ENCODE data around the gene FOXL3. TPM values are rescaled to one million over a fixed set of nuclear protein-coding genes. Genes with fewer than 3 reads are reported as not detected.

Gene FOXL3
- total and polyA plus RNA-seq, 7 donors: not detected

DNA sequence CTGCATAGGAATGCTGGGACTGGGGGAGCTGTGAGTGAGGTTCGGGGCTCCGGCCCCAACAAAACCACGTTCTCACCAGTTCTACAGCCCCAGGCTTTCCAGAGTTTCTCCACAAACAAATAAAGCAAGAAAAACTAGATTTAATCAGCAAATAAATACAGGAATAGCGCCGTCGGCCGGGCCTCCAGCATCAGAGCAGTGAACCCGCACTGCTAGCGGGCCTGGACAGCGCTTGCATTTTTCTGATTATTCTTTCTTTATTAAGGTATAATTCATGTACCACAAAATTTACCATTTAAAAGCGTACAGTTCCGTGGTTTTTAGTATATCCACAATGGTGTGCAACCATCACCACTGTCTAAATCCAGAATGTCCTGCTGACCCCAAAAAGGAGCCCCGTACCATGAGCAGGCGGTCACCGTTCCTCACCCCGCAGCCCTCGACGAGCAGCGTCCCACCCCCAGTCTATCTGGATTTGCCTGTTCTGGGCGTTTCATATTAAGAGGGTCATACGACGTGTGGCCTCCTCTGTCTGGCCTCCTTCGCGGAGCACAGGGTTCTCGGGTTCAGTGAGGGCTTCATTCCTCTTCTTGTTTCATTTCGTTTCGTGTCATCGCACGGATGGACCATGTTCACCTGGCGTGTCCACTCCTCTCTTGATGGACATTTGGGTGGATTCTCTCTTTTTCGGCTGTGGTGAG lies 35.5 kb upstream of the FOXL3 start:
- intact Hi-C loops (cut with DNase I): no loop called here
- Histone ChIP-seq H3K9me3 (no peaks in the 10 kb centered on the region), H3K27ac (no peak overlapping the region), H3K4me3 (no peak overlapping the region), H3K36me3 (ENCODE audit: insufficient read depth in 1 of 2, low read depth in 1 of 2) (peaks cover 2 to 78% of the 10 kb centered on the region in 2 donors), H3K27me3 (ENCODE audit: insufficient read depth in 3 of 3, low read length in 2 of 3) (no peaks in the 10 kb centered on the region), H3K4me1 (peaks cover 7% of the 10 kb centered on the region)
- ATAC-seq (no peak), DNase-seq (peak; percentile 5 to 40)
- 94 to 99% (median 95%) methylated on average over 31 of the region's 31 CpGs for WGBS, 3 donors
- TF ChIP-seq, protein P1, sequence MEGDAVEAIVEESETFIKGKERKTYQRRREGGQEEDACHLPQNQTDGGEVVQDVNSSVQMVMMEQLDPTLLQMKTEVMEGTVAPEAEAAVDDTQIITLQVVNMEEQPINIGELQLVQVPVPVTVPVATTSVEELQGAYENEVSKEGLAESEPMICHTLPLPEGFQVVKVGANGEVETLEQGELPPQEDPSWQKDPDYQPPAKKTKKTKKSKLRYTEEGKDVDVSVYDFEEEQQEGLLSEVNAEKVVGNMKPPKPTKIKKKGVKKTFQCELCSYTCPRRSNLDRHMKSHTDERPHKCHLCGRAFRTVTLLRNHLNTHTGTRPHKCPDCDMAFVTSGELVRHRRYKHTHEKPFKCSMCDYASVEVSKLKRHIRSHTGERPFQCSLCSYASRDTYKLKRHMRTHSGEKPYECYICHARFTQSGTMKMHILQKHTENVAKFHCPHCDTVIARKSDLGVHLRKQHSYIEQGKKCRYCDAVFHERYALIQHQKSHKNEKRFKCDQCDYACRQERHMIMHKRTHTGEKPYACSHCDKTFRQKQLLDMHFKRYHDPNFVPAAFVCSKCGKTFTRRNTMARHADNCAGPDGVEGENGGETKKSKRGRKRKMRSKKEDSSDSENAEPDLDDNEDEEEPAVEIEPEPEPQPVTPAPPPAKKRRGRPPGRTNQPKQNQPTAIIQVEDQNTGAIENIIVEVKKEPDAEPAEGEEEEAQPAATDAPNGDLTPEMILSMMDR (IDR thresholded peaks at IDR 0.05): no peak

GRCh38 chr7:255038-255435 lies 34.9 kb upstream of the FOXL3 start:
- 91 to 95% (median 94%) methylated on average over 19 of the region's 19 CpGs for WGBS, 3 donors
- no peak for ATAC-seq

GRCh38 chr7:255721-256361 lies 34.1 kb upstream of the FOXL3 start:
- Histone ChIP-seq H3K4me1 (peaks cover 7% of the 10 kb centered on the region), H3K36me3 (ENCODE audit: insufficient read depth in 1 of 2, low read depth in 1 of 2) (peaks cover 2 to 78% of the 10 kb centered on the region in 2 donors), H3K9me3 (no peaks in the 10 kb centered on the region), H3K4me3 (no peak overlapping the region), H3K27me3 (ENCODE audit: insufficient read depth in 3 of 3, low read length in 2 of 3) (no peaks in the 10 kb centered on the region), H3K27ac (no peak overlapping the region)
- TF ChIP-seq, protein P1 (IDR thresholded peaks at IDR 0.05): no peak
- ATAC-seq (no peak), DNase-seq (peak; percentile 14 to 52)
- 92 to 96% (median 96%) methylated on average over 40 to 44 of the region's 44 CpGs for WGBS, 3 donors
- intact Hi-C loops (cut with DNase I): no loop called here

More at GRCh38 chr7:255038-255435, 34.9 kb upstream of the FOXL3 start:
- no peaks in the 10 kb centered on the region for H3K27me3 ChIP-seq (ENCODE audit: insufficient read depth in 3 of 3, low read length in 2 of 3)
- H3K9me3 ChIP-seq: no peaks in the 10 kb centered on the region
- TF ChIP-seq, protein P1 (IDR thresholded peaks at IDR 0.05): no peak
- peak; percentile 10 to 28 for DNase-seq
- H3K4me1 ChIP-seq: peaks cover 7% of the 10 kb centered on the region
- peaks cover 2 to 78% of the 10 kb centered on the region in 2 donors for H3K36me3 ChIP-seq (ENCODE audit: insufficient read depth in 1 of 2, low read depth in 1 of 2)
- intact Hi-C loops (cut with DNase I): no loop called here
- no peak overlapping the region for H3K27ac ChIP-seq
- no peak overlapping the region for H3K4me3 ChIP-seq

- no peaks in the 10 kb centered on the region for H3K9me3 ChIP-seq
- H3K4me3 ChIP-seq: no peak overlapping the region
- ATAC-seq (no peak), DNase-seq (peak; percentile 14 to 38)
- peaks cover 7% of the 10 kb centered on the region for H3K4me1 ChIP-seq
- intact Hi-C loops (cut with DNase I): no loop called here
- H3K27ac ChIP-seq: no peak overlapping the region
- H3K27me3 ChIP-seq (ENCODE audit: insufficient read depth in 3 of 3, low read length in 2 of 3): no peaks in the 10 kb centered on the region
- TF ChIP-seq, protein P1 (IDR thresholded peaks at IDR 0.05): no peak
- WGBS, 3 donors: 95 to 96% (median 96%) methylated on average over 36 to 38 of the region's 38 CpGs
- H3K36me3 ChIP-seq (ENCODE audit: insufficient read depth in 1 of 2, low read depth in 1 of 2): peaks cover 2 to 78% of the 10 kb centered on the region in 2 donors
These were observed 33.5 kb upstream of the FOXL3 start for GRCh38 chr7:256461-256940.

Measured in psoas muscle (tissue), 8 donors.